Fibroblast of skin of back (primary cell): Measurements from ENCODE around the gene CES3.
"Not testable (repeated sequence)": the region's sequence is repeated elsewhere in the genome, so short reads cannot be mapped to it uniquely, and the experiment has no call there.

Experiments
- DNase-seq: peaks from one replicate; pipeline ENCODE4 v3.0.0-alpha.2; 2013

CES3 gene

GRCh38 chr16:66926171-66926947, 34.7 kb upstream of the CES3 start:
- DNase-seq = no peak

DNA sequence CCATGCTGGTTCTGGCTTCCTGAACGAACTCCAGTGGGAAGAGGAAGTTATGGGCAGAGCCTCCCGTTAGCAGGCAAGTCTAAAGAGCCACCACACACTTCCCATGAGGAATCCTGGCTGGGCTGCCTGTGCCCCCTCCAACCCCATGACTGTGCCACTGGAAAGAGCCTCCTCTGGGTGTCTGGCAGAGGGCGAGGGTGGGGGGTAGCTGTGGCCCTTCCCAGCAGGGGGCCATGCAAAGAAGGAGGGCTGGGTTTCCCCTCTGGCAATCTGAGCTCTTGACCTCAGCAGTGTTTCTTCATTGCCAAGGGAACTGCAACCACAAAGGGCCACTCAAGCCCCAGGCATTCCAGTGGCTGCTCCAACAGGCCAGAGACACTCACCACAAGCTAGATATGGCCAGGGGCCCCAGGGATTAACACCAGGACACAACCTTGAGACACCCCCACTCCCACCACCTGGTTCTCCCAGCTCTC, 34.1 kb upstream of the CES3 start:
- DNase-seq = peak; percentile 85

DNA sequence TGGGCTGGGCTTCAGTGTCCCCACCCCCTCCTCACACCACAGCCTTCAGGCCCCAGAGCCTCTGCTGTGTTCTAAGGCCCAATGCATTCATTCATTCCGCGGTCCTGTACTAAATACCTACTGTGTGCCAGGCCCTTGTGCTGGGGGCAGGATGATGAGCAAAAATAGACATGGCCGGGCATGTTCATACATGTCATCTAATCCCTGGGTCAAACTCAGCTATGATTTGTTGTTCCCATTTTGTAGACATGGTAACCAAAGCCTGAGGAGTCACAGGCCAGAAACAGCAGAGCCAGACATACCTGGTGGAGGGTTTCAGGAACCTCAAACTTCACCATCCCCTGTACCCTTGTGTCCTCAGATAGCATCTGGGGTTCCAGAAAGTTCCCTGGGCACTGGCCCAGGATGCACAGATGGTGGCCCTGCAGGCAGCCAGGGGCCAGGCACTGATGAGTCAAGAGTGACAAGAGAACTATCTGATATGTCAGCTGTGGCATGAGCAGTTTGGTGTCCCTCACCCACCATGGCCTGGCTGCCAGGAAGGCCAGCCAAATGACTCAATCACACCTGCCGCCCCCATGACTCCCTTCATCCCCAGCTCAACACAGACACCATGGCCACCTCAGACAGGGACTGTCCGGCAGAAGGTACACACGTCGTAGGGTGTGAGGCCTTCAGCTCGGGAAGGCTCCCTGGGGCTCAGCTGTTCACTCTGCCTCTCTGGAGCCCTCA, 33.0 kb upstream of the CES3 start:
- DNase-seq = no peak

DNA sequence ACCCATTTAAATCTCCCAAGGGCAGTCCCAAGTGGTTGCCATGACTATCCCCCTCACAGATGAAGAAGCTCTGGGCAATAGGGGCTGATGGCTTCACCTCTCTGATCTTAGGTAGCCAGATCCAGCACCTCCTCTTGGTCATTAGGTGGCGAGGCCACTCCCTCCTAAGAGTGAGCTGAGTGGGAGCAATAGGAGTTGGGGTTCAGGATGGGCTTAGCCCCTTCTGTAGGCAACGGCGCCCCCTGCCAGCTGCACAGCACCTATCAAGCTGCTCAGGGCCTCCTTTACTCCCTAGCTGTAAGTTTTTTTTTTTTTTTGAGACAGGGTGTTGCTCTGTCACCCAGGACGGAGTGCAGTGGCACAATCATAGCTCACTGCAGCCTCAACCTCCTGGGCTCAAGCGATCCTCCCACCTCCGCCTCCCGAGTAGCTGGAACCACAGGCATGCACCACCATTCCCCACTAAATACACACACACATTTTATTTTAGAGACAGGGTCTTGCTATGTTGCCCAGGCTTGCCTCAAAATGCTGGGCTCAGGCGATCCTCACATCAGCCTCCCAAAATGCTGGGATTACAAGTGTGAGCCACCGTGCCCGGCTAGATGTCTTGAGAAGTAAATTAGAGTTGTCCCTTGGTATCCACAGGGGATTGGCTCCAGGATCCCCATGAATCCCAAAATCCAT, 32.2 kb upstream of the CES3 start:
- DNase-seq = no peak

DNA sequence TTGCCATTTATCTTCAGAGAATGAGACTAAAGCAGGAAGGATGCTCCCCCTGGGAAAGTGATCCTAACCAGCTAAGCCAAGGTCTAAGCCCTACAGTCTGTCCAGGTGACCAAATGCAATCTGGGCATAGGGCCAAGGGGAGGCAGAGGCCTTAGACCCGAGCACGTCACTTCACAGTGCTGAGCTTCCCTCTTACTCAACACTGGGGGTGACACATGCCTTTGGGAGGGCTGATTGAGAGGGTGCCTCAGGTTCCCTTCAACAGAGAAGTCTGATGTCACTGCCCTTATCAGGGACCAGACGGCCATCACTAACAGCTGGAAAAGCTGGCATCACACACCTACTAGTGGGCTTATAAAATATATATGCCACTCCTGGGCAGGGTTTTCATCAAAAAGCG, 30.9 kb upstream of the CES3 start:
- DNase-seq = no peak

GRCh38 chr16:66931665-66932064, 29.4 kb upstream of the CES3 start:
- no peak for DNase-seq

GRCh38 chr16:66932076-66932475, 29.0 kb upstream of the CES3 start:
- no peak for DNase-seq

- no peak for DNase-seq
Observed at GRCh38 chr16:66933776-66934137, 27.3 kb upstream of the CES3 start.

GRCh38 chr16:66934138-66934838, 26.8 kb upstream of the CES3 start, which contains the start of gene CIAO2B:
TSS of gene CIAO2B (minus strand) at chr16:66934402. CDS start at chr16:66934364, 38 bp downstream.
- DNase-seq = peak; percentile 85

DNA sequence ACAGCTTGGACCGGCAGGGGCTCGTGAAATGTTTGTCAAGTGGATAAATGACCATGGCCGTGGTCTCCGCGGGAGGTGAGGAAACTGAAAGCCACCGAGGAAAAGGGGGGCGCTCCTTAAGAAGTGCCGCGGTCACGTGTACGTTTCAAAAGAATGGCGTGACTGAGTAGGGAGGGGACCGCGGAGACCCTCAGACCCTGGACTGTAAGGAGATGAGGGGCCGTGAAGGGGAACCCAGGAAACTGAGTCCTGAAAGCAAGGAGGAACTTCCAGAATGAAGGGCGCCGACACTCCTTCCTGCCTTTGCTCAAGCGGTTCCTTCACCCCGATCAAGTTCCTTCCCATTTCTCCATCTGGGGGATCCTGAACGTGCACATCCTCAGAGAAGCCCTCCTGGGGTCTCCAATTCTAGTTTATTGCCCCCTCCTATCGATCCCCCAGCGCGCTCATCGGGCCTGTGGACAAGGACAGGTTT, 26.2 kb upstream of the CES3 start:
- DNase-seq = not testable (repeated sequence)

DNA sequence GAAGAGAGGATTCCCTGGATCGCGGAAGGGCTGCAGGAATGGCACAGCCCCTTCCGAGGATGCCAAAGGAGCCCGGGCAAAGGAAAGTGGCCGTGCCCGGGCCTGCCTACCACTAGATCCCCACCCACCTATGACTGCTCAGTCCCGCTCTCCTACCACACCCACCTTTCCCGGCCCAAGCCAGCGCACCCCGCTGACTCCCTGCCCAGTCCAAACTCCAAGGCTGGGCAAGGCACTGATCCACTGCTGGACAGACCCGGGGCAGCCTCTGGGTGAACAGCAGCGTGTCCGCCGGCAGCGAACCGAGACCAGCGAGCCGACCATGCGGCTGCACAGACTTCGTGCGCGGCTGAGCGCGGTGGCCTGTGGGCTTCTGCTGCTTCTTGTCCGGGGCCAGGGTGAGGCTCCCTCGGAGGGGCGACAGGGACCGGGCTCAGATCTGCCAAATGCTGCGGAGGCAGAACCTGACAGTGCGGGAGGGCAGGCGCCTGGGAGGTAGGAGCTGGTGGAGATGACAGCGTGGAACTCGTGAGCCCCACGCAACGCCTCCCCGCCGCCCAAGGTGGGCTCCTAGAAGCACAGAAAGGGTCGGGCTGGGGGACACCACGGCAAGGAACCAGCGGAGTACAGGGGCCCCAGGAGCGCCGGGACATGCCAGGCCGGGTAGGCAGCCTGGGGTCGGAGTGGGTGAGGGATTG, 25.6 kb upstream of the CES3 start, which contains the start of gene CES2:
CES2 (plus strand) TSS at position 203 of the 698 bp plus-strand sequence; CDS start at position 323, 120 bp downstream.
- DNase-seq = no peak

DNA sequence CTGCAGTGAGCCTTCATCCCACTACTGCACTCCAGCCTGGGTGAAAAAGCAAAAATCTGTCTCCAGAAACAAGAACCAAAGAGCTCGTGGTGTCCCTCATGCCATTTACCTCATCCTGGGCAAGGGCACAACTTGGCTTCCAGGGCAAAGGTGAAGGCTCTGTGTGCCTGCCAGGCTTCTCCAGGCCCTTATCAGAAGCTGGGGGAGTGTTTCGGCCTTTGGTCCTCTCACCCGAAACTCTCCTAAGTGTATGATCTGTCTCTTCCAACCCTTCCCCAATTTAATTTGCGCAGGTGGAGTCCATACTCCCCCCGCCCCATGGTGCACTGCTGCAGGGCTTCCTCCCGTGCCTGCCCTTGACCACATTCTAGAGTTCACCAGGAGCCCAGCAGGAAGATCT, 24.6 kb upstream of the CES3 start:
- no peak for DNase-seq

DNA sequence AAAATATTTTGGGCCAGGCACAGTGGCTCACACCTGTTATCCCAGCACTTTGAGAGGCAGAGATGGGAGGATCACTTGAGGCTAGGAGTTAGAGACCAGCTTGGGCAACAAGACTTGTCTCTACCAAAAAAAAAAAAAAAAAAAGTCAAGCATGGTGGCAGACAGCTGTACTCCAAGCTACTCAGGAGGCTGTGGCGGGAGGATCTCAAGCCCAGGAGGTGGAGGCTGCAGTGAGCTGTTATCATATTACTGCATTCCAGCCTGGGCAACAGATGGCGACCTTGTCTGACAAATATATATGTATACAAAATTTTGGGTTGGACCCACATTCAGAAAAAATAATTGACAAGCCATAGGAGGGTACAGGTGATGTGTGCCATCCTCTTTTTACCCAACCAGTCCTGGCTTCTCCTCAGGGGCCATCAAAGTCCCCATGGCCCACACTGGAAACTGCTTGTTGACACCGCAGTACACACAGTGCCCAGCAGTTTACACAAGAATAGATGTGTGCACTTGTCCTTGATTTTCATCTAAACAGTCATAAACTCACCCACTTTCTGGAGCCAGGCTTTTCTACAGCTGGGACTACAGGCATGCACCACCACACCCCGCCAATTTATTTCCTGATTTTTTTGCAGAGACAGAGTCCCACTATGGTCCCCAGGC, 24.0 kb upstream of the CES3 start:
- DNase-seq = no peak

- DNase-seq = no peak
Observed at GRCh38 chr16:66937725-66938337, 23.2 kb upstream of the CES3 start.

DNA sequence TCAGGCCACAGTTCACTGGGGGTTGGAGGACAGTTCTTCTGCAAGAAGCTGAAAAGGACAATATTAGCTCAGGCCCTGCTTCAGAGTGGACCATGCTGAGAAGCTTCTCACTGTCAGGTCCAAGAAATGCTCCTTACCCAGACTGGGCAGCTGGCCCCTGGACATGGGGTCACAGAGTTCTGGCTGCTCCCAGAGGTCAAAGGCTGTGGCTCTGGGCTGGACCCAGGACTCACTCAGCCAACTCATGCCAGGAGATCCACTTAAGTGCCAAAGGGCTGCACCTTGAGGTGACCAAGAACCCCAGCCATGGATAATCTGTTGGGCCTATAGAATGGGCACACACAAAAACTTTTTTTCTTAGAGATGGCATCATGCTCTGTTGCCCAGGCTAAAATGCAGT, 21.7 kb upstream of the CES3 start:
- DNase-seq = no peak

GRCh38 chr16:66940236-66940635, 20.8 kb upstream of the CES3 start:
- no peak for DNase-seq

- no peak for DNase-seq
Observed at GRCh38 chr16:66942981-66943380, 18.1 kb upstream of the CES3 start.

- no peak for DNase-seq
Observed at GRCh38 chr16:66943426-66944053, 17.5 kb upstream of the CES3 start.

DNA sequence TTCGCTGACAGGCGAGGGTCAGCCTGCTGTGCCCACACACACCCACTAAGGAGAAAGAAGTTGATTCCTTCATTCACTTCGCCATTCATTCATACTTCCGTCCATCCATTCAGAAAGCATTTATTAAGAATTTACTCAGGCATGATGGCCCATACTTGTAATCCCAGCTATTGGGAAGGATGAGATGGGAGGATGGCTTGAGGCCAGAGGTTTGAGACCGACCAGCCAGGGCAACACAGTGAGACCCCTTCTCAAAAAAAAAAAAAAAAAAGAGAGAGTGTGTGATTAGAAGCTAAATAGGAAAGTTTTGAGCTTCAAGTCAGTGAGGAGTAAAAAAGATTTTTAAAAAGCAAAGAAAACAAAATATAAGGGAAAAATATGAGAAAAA, 17.0 kb upstream of the CES3 start:
- DNase-seq = no peak

GRCh38 chr16:66944971-66945370, 16.1 kb upstream of the CES3 start:
- DNase-seq = not testable (repeated sequence)
